Cardiac muscle cell (in vitro differentiated cells and primary cell): ENCODE measurements around the gene C19orf73. TPM values are rescaled to one million over a fixed set of nuclear protein-coding genes. Genes with fewer than 3 reads are reported as not detected.
A peak's percentile ranks its signal among the peaks of the same experiment; 100 is the strongest.

Experiments used
- DNase-seq, 2 donors: peaks; one replicate each; pipeline versions ENCODE4 v3.0.0 to v3.0.0-alpha.2; 2010 to 2017; ENCODE audit warnings: low read depth in 1 of 2, low spot score in 1 of 2
- H3K27ac ChIP-seq: fragments of 200-600 bp; sonication (generic); 2 replicates; pipeline ENCODE4 v1.5.1; 2016
- H3K27me3 ChIP-seq: fragments of 200-600 bp; sonication (generic); 2 replicates; pipeline ENCODE4 v1.6.0; 2016; ENCODE audit warnings: control low read depth
- H3K36me3 ChIP-seq: fragments of 200-600 bp; sonication (generic); 2 replicates; pipeline ENCODE4 v1.5.1; 2016; ENCODE audit warnings: control low read depth
- H3K4me1 ChIP-seq: fragments of 200-600 bp; sonication (generic); 2 replicates; pipeline ENCODE4 v1.8.1; 2017; ENCODE audit warnings: low read depth, mild to moderate bottlenecking, mixed run types
- H3K4me3 ChIP-seq: fragments of 200-600 bp; sonication (generic); 2 replicates; pipeline ENCODE4 v1.5.1; 2016; ENCODE audit warnings: mild to moderate bottlenecking
- H3K9me3 ChIP-seq: fragments of 200-600 bp; sonication (generic); 2 replicates; pipeline ENCODE4 v1.5.1; 2017; ENCODE audit warnings: low read depth, mild to moderate bottlenecking, control low read depth
- CTCF ChIP-seq: IDR thresholded peaks from 2 replicates; pipeline ENCODE4 v1.5.1; 2012; ENCODE audit warnings: low read depth, mild to moderate bottlenecking, low read length
- polyA plus RNA-seq: library from polyadenylated mRNA; unstranded; fragments of >200 nt; fragmentation: Nextera tagmentation; extraction: Ambion mirVana; gene quantifications from 2 replicates; pipeline ENCODE4 v1.2.1, GENCODE V29; 2016
- total RNA-seq: library from RNA; depleted of rRNA; stranded (reverse); fragments of >200 nt; gene quantifications from 2 replicates; pipeline ENCODE4 v1.2.3, GENCODE V29; 2016

The C19orf73 gene
- total and polyA plus RNA-seq, 2 experiments from 2014 or later: 9.6 to 12.5 TPM

- TF ChIP-seq CTCF: no peak
- Histone ChIP-seq H3K27me3 (peaks cover 15% of the 10 kb centered on the region), H3K4me1 (peaks cover 7% of the 10 kb centered on the region), H3K27ac (no peak overlapping the region), H3K4me3 (no peak overlapping the region), H3K9me3 (no peaks in the 10 kb centered on the region), H3K36me3 (no peaks in the 10 kb centered on the region)
- DNase-seq: no peak
Measured at GRCh38 chr19:49120868-49121267, 1.9 kb upstream of the C19orf73 start.

GRCh38 chr19:49120325-49120683 lies 1.4 kb upstream of the C19orf73 start:
- H3K4me3 ChIP-seq: no peak overlapping the region
- H3K27ac ChIP-seq: no peak overlapping the region
- no peak for DNase-seq
- peaks cover 15% of the 10 kb centered on the region for H3K27me3 ChIP-seq
- no peak for TF ChIP-seq CTCF
- peaks cover 9% of the 10 kb centered on the region for H3K4me1 ChIP-seq
- H3K36me3 ChIP-seq: no peaks in the 10 kb centered on the region
- no peaks in the 10 kb centered on the region for H3K9me3 ChIP-seq

GRCh38 chr19:49119411-49120324 lies 725 bp upstream of the C19orf73 start, which contains the start of gene PPFIA3:
TSS of gene PPFIA3 (plus strand) at chr19:49119544. CDS start at chr19:49127874, 8,330 bp downstream.
- peak within 1 kb of the TSS; percentile 94 for H3K27ac ChIP-seq
- H3K4me1 ChIP-seq: peaks cover 11% of the 10 kb centered on the region
- H3K4me3 ChIP-seq: peak within 1 kb of the TSS; percentile 66
- H3K27me3 ChIP-seq: peaks cover 15% of the 10 kb centered on the region
- no peak for TF ChIP-seq CTCF
- H3K36me3 ChIP-seq: no peaks in the 10 kb centered on the region
- no peaks in the 10 kb centered on the region for H3K9me3 ChIP-seq
- DNase-seq: peak; percentile 73 to 91

- DNase-seq: no peak
- peak overlapping the region; percentile 94 for H3K27ac ChIP-seq
- peaks cover 15% of the 10 kb centered on the region for H3K27me3 ChIP-seq
- peak overlapping the region; percentile 66 for H3K4me3 ChIP-seq
- peaks cover 20% of the 10 kb centered on the region for H3K4me1 ChIP-seq
- no peak for TF ChIP-seq CTCF
- H3K9me3 ChIP-seq: no peaks in the 10 kb centered on the region
- H3K36me3 ChIP-seq: no peaks in the 10 kb centered on the region
Measured at GRCh38 chr19:49117677-49118564, 1.0 kb downstream of the C19orf73 start.

GRCh38 chr19:49116544-49116943 lies 2.4 kb downstream of the C19orf73 start:
- Histone ChIP-seq H3K4me3 (no peak overlapping the region), H3K27me3 (peaks cover 15% of the 10 kb centered on the region), H3K4me1 (peaks cover 22% of the 10 kb centered on the region), H3K27ac (no peak overlapping the region), H3K9me3 (no peaks in the 10 kb centered on the region), H3K36me3 (no peaks in the 10 kb centered on the region)
- DNase-seq: no peak
- TF ChIP-seq CTCF: no peak
